HL-60 (cell line): ENCODE results near the gene NMNAT3.

ENCODE experiments used
- DNase-seq, 2 experiments: peaks; one replicate each; pipeline ENCODE4 v3.0.0-alpha.2; 2010 to 2020; ENCODE audit warnings: low read depth in 1 of 2, low spot score in 1 of 2
- H3K27ac ChIP-seq: fragments of 250-450 bp; sonication (Bioruptor Pico); replicated peaks from 2 replicates; pipeline ENCODE4 v1.5.1; 2020; ENCODE audit warnings: mild to moderate bottlenecking, moderate library complexity
- H3K27me3 ChIP-seq: fragments of 250-450 bp; sonication (Bioruptor Pico); 2 replicates; pipeline ENCODE4 v1.5.1; 2021; ENCODE audit warnings: mild to moderate bottlenecking, moderate library complexity; ENCODE audit not compliant: insufficient read depth, poor library complexity, severe bottlenecking
- H3K4me3 ChIP-seq: replicated peaks from 2 replicates; pipeline ENCODE4 v1.5.1; 2011; ENCODE audit warnings: mild to moderate bottlenecking, control low read depth, low read length; ENCODE audit not compliant: insufficient read depth
- GABPA ChIP-seq: IDR thresholded peaks from 2 replicates; pipeline ENCODE4 v1.6.1; 2012; ENCODE audit warnings: low read depth
- POLR2AphosphoS5 ChIP-seq: IDR thresholded peaks from 2 replicates; pipeline ENCODE4 v1.6.1; 2012; ENCODE audit warnings: low read depth
- REST ChIP-seq: IDR thresholded peaks from 2 replicates; pipeline ENCODE4 v1.6.1; 2012; ENCODE audit warnings: low read depth; ENCODE audit not compliant: insufficient replicate concordance
- SPI1 ChIP-seq: IDR thresholded peaks from 2 replicates; pipeline ENCODE4 v1.6.1; 2012; ENCODE audit warnings: low read depth, mild to moderate bottlenecking, borderline replicate concordance
- TF ChIP-seq, protein P1 (sequence below): IDR thresholded peaks from one replicate; pipeline ENCODE4 v1.5.1; 2011; ENCODE audit warnings: low read length, control low read depth, inconsistent platforms; ENCODE audit not compliant: insufficient read depth

The NMNAT3 gene

GRCh38 chr3:139547666-139548065 is 130.1 kb downstream of the NMNAT3 start:
- no peak overlapping the region for H3K27ac ChIP-seq
- H3K27me3 ChIP-seq, result peaks cover 2% of the 10 kb centered on the region
- no peak overlapping the region for H3K4me3 ChIP-seq
- DNase-seq, result no peak
- TF ChIP-seq GABPA, result no peak
- TF ChIP-seq SPI1, result no peak
- TF ChIP-seq POLR2AphosphoS5, result no peak
- TF ChIP-seq REST, result no peak
- TF ChIP-seq, protein P1, sequence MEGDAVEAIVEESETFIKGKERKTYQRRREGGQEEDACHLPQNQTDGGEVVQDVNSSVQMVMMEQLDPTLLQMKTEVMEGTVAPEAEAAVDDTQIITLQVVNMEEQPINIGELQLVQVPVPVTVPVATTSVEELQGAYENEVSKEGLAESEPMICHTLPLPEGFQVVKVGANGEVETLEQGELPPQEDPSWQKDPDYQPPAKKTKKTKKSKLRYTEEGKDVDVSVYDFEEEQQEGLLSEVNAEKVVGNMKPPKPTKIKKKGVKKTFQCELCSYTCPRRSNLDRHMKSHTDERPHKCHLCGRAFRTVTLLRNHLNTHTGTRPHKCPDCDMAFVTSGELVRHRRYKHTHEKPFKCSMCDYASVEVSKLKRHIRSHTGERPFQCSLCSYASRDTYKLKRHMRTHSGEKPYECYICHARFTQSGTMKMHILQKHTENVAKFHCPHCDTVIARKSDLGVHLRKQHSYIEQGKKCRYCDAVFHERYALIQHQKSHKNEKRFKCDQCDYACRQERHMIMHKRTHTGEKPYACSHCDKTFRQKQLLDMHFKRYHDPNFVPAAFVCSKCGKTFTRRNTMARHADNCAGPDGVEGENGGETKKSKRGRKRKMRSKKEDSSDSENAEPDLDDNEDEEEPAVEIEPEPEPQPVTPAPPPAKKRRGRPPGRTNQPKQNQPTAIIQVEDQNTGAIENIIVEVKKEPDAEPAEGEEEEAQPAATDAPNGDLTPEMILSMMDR, result no peak

GRCh38 chr3:139546772-139547171 is 131.0 kb downstream of the NMNAT3 start:
- no peak for TF ChIP-seq REST
- TF ChIP-seq, protein P1, result no peak
- TF ChIP-seq POLR2AphosphoS5, result no peak
- TF ChIP-seq GABPA, result no peak
- no peak for TF ChIP-seq SPI1
- no peak overlapping the region for H3K27ac ChIP-seq
- H3K4me3 ChIP-seq, result no peak overlapping the region
- DNase-seq, result no peak
- H3K27me3 ChIP-seq, result peaks cover 6% of the 10 kb centered on the region

DNA sequence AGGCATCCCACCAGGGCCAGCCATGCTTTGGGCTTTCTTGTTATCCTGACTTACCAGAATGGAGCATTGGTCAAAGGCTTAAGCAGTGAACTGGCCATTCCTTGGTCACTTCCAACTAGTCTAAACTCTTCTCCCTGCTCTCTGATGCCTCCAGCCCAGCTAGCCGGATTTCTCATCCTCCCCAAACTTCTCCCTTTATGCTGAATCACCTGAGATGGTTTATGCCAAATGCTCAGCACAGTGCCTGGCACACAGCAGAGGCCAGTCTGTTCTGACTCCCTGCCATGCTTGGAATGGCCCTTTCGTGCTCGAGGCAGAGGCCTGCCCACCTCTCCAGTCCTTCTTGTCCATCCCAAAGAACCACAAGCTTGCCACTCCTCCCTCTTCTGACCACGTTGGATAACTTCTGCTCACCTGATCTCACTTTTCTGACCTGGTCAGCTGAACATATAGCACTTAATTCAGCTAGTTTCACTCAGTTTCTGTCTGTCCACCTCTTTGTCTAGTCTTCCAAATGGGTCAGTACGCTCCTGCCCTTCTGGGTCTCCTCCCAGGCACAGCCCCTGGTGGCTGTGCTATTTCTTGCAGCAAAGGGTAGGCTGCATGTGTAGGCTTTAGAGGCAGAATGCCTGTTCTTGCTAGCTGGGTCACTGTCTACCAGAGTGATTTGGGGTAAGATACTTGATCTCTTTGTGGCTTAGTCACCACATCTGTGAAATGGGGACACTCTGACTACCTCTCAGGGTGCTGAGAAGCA is 136.1 kb downstream of the NMNAT3 start:
- Histone ChIP-seq H3K27me3 (peaks cover 42% of the 10 kb centered on the region), H3K4me3 (no peak overlapping the region), H3K27ac (no peak overlapping the region)
- TF ChIP-seq GABPA (no peak), REST (no peak), POLR2AphosphoS5 (no peak)
- TF ChIP-seq, protein P1, result no peak
- DNase-seq, result no peak
